ENCODE data around the gene CBX7. TPM values are rescaled to one million over a fixed set of nuclear protein-coding genes. Genes with fewer than 3 reads are reported as not detected.

The CBX7 gene
- total and polyA plus RNA-seq, 2 of the 8 experiments (the other 6 are each of a cell fraction or from before 2014, with no cell fraction given), result 6.9 to 8.7 TPM

- H2BK120ac ChIP-seq (replicated peaks; ENCODE audit: low read depth, low read length), result peak overlapping the region; percentile 61
- peak overlapping the region; percentile 78 for H2BK5ac ChIP-seq (ENCODE audit: low read depth, low read length)
- H2BK15ac ChIP-seq (ENCODE audit: low read length), result 0 out of 2 replicates have a peak overlapping the region, but pooled peaks have one; percentile 95
- no peak for TF ChIP-seq RBBP5 (IDR thresholded peaks at IDR 0.05; ENCODE audit: borderline replicate concordance, low read depth, low read length)
- no peak for TF ChIP-seq NRF1 (IDR thresholded peaks at IDR 0.05; ENCODE audit: low read depth, low read length)
- TF ChIP-seq NANOG (IDR thresholded peaks at IDR 0.05; ENCODE audit: insufficient read depth, low read depth, low read length, poor library complexity, severe bottlenecking), result no peak
- TF ChIP-seq TCF12 (IDR thresholded peaks at IDR 0.05; ENCODE audit: low read depth, low read length), result no peak
- TF ChIP-seq CTBP2 (IDR thresholded peaks at IDR 0.05; ENCODE audit: borderline replicate concordance, insufficient read depth, insufficient read length, low read length), result no peak
- peaks cover 0 to 4% (median 4%) of the 10 kb centered on the region in 4 experiments; a peak in 5 of 7 replicates for H3K27me3 ChIP-seq (replicated peaks in 1 of 4; ENCODE audit: control insufficient read depth in 3 of 4, extremely low read depth in 1 of 4, insufficient read depth in 3 of 4, low read length in 3 of 4)
- H3K23me2 ChIP-seq (ENCODE audit: low read depth, low read length), result peaks cover 21% of the 10 kb centered on the region
- FAIRE-seq, result no peak
- no peaks in the 10 kb centered on the region for H4K20me1 ChIP-seq (replicated peaks in 1 of 2; ENCODE audit: control insufficient read depth in 1 of 2, insufficient read depth in 2 of 2, low read length in 2 of 2)
- no peak overlapping the region for H2AFZ ChIP-seq (ENCODE audit: low read length)
- H3K4ac ChIP-seq (replicated peaks; ENCODE audit: insufficient read length, low read depth, low read length), result no peak overlapping the region
- CTCF ChIA-PET (ENCODE audit: partially characterized antibody), result interaction anchor here (0.6 to 3.5 kb wide), 14 partner anchors 8 to 773 kb away, joined by 3 to 16 read pairs (median 4); no protein-coding TSS in a partner anchor
- no peak overlapping the region for H4K8ac ChIP-seq (ENCODE audit: extremely low read depth, insufficient read depth, low read length)
- no peaks in the 10 kb centered on the region for H3K9me3 ChIP-seq (ENCODE audit: insufficient read depth in 2 of 2, low read depth in 1 of 2, low read length in 1 of 2)
- no peak overlapping the region for H2BK20ac ChIP-seq (ENCODE audit: low read length)
- peak overlapping the region; percentile 90 for H2BK12ac ChIP-seq (ENCODE audit: low read depth, low read length)
- no peaks in the 10 kb centered on the region for H3K79me2 ChIP-seq (ENCODE audit: control insufficient read depth in 1 of 2, insufficient read depth in 2 of 2, low read length in 2 of 2)
- peak overlapping the region in 1 of 4 experiments; percentile 4; a peak in 1 of 7 replicates for H3K9ac ChIP-seq (replicated peaks in 1 of 4; ENCODE audit: extremely low read depth in 1 of 4, low read depth in 3 of 4, low read length in 3 of 4)
- 0 out of 2 replicates have a peak overlapping the region, but pooled peaks have one; percentile 53 for H2AK5ac ChIP-seq (ENCODE audit: low read depth, low read length)
- no peak overlapping the region for H4K5ac ChIP-seq (ENCODE audit: insufficient read length, low read depth, low read length)
- H3K36me3 ChIP-seq (ENCODE audit: control insufficient read depth in 2 of 4, insufficient read depth in 4 of 4, low read length in 3 of 4), result no peaks in the 10 kb centered on the region
- H3K27ac ChIP-seq (ENCODE audit: low read depth, low read length), result peak overlapping the region; percentile 47; the same call in 1 of the 2 replicates
- H3K4me3 ChIP-seq (ENCODE audit: extremely low read depth in 1 of 4, insufficient read depth in 2 of 4, low read depth in 3 of 4, low read length in 4 of 4), result no peak overlapping the region
- WGBS, 2 experiments (ENCODE audit: extremely low coverage in 1 of 2, insufficient coverage in 1 of 2, insufficient read length in 1 of 2, insufficient replicate concordance in 2 of 2, low coverage in 1 of 2, low lambda C conversion rate in 2 of 2, missing lambda C conversion rate in 1 of 2), result 84% methylated on average over 16 of the region's 16 CpGs; no CpG with 5 or more reads in 1 of the 2 experiments
- H3K4me1 ChIP-seq (replicated peaks in 1 of 4; ENCODE audit: control insufficient read depth in 3 of 4, insufficient read depth in 4 of 4, low read length in 3 of 4), result peaks cover 12 to 41% (median 27%) of the 10 kb centered on the region in 4 experiments
- H3K4me2 ChIP-seq (ENCODE audit: insufficient read depth in 1 of 2, low read depth in 2 of 2, low read length in 2 of 2), result peak overlapping the region; percentile 22 to 38; a peak in 1 of 4 replicates
- H3K14ac ChIP-seq (ENCODE audit: insufficient read length), result no peak overlapping the region
- H4K91ac ChIP-seq (replicated peaks; ENCODE audit: insufficient read length, low read length), result peak overlapping the region; percentile 48
- H3K56ac ChIP-seq (replicated peaks; ENCODE audit: insufficient read length, low read depth, low read length), result no peak overlapping the region
- H3K18ac ChIP-seq (ENCODE audit: extremely low read depth, low read length), result no peak overlapping the region; the same call in none of the 2 replicates
- DNase-seq (ENCODE audit: low read depth in 1 of 2, low spot score in 2 of 2), result no peak
- POLR2A ChIA-PET (ENCODE audit: partially characterized antibody), result interaction anchor here (0.7 to 1.7 kb wide), 8 partner anchors 12 to 174 kb away, joined by 3 to 4 read pairs (median 4); no protein-coding TSS in a partner anchor
- no peaks in the 10 kb centered on the region; the same call in 1 of the 2 replicates for H3K79me1 ChIP-seq (ENCODE audit: low read depth, low read length)
- H3K23ac ChIP-seq (ENCODE audit: insufficient read length), result no peak overlapping the region
These were observed 4.3 kb downstream of the CBX7 start for GRCh38 chr22:39148026-39148726.
